AG04449 (cell line): ENCODE results near the gene DGKI.

Experiments
- CTCF ChIA-PET: fragments of 350-600 bp; formaldehyde crosslinking; extraction: SDS; loops from one replicate; lab custom pipeline; 2021; ENCODE audit warnings: antibody characterized with exemption; lab: Yijun Ruan, JAX
- POLR2A ChIA-PET: fragments of 400-600, 350-600 bp; formaldehyde crosslinking; extraction: SDS; loops from one replicate; lab custom pipeline; 2020; ENCODE audit warnings: antibody characterized with exemption, inconsistent platforms; lab: Yijun Ruan, JAX
- DNase-seq: peaks from one replicate; pipeline ENCODE4 v3.0.0-alpha.2; 2010; ENCODE audit warnings: low read depth, low spot score
- H3K4me3 ChIP-seq: 2 replicates; pipeline ENCODE4 v1.5.1; 2011; ENCODE audit warnings: low read depth, mild to moderate bottlenecking, control low read depth, low read length
- CTCF ChIP-seq: IDR thresholded peaks from one replicate; pipeline ENCODE4 v1.5.1; 2011; ENCODE audit warnings: mild to moderate bottlenecking, moderate library complexity, low read length, control low read depth, inconsistent platforms; ENCODE audit not compliant: insufficient read depth; ENCODE audit errors: missing control alignments

DGKI gene

GRCh38 chr7:137772748-137773147 lies 74.0 kb downstream of the DGKI start:
- no peak overlapping the region for H3K4me3 ChIP-seq
- TF ChIP-seq CTCF = no peak
- ChIA-PET POLR2A (interaction anchor here (0.6 to 2.0 kb wide), 3 partner anchors 102 to 109 kb away, joined by 3 to 7 read pairs (median 6); no protein-coding TSS in a partner anchor), CTCF (interaction anchor here (1.0 kb wide), 1 partner anchor 96 kb away, joined by 3 read pairs; no protein-coding TSS in a partner anchor)
- peak; percentile 63 for DNase-seq

GRCh38 chr7:137772316-137772715 lies 74.5 kb downstream of the DGKI start:
- ChIA-PET CTCF (no interaction called here), POLR2A (interaction anchor here (0.6 to 2.0 kb wide), 3 partner anchors 101 to 110 kb away, joined by 3 to 7 read pairs (median 6); no protein-coding TSS in a partner anchor)
- H3K4me3 ChIP-seq = no peak overlapping the region
- DNase-seq = no peak
- TF ChIP-seq CTCF = no peak

GRCh38 chr7:137771679-137772078 lies 75.1 kb downstream of the DGKI start:
- no peak for TF ChIP-seq CTCF
- ChIA-PET CTCF (interaction anchor here (0.6 kb wide), 1 partner anchor 115 kb away, joined by 3 read pairs; no protein-coding TSS in a partner anchor), POLR2A (interaction anchor here (2.0 kb wide), 1 partner anchor 104 kb away, joined by 7 read pairs; no protein-coding TSS in a partner anchor)
- no peak overlapping the region for H3K4me3 ChIP-seq
- peak; percentile 80 for DNase-seq

GRCh38 chr7:137771273-137771672 lies 75.5 kb downstream of the DGKI start:
- ChIA-PET CTCF (interaction anchor here (0.6 kb wide), 1 partner anchor 115 kb away, joined by 3 read pairs; no protein-coding TSS in a partner anchor), POLR2A (interaction anchor here (2.0 kb wide), 1 partner anchor 104 kb away, joined by 7 read pairs; no protein-coding TSS in a partner anchor)
- TF ChIP-seq CTCF = no peak
- no peak for DNase-seq
- H3K4me3 ChIP-seq = no peak overlapping the region

- no peak for DNase-seq
- ChIA-PET POLR2A (no interaction called here), CTCF (interaction anchor here (0.8 to 1.2 kb wide), 3 partner anchors 11 to 142 kb away, joined by 3 to 4 read pairs (median 3); no protein-coding TSS in a partner anchor)
- no peak overlapping the region for H3K4me3 ChIP-seq
- no peak for TF ChIP-seq CTCF
Observed at GRCh38 chr7:137768366-137768765, 78.4 kb downstream of the DGKI start.

GRCh38 chr7:137762334-137762733 lies 84.4 kb downstream of the DGKI start:
- DNase-seq = no peak
- TF ChIP-seq CTCF = no peak
- ChIA-PET POLR2A (no interaction called here), CTCF (interaction anchor here (0.9 kb wide), 1 partner anchor 43 kb away, joined by 3 read pairs; no protein-coding TSS in a partner anchor)
- H3K4me3 ChIP-seq = no peak overlapping the region
